ENCODE results near the gene STK32B.
"Not testable (repeated sequence)": the region's sequence is repeated elsewhere in the genome, so short reads cannot be mapped to it uniquely, and the experiment has no call there.

The STK32B gene

GRCh38 chr4:5045097-5045496, 6.2 kb upstream of the STK32B start:
- Histone ChIP-seq H3K27ac (ENCODE audit: low read length) (no peak overlapping the region), H3K4me1 (ENCODE audit: insufficient read depth, low read length) (no peaks in the 10 kb centered on the region), H3K9me3 (ENCODE audit: insufficient read depth, low read depth, low read length) (peaks cover 4% of the 10 kb centered on the region; the same call in 1 of the 2 replicates), H3K27me3 (ENCODE audit: insufficient read depth, low read length) (peaks cover under 1% of the 10 kb centered on the region; the same call in 1 of the 2 replicates), H3K4me3 (ENCODE audit: low read length) (no peak overlapping the region), H3K9ac (ENCODE audit: low read depth, low read length) (no peak overlapping the region), H3K36me3 (ENCODE audit: insufficient read depth, low read depth, low read length) (no peaks in the 10 kb centered on the region)

DNA sequence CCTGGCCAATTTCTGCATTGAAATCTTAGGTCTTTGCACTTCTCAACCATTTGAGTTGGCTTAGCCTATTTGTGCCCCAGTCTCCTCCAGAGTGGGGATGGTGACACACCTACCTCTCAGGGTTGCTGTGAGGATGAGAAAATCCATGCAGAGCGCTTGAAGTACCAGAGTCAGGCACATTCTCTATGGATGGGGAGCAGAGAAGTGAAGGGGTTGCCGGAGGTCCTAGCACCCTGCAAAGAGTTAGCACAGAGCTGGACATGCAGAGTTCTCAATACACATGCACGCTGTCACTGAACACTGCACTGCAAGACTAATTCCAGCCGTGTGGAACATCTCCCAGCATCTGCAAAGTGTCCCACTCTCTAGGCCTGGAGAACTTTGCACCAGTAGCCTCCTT, 2.6 kb upstream of the STK32B start:
- Histone ChIP-seq H3K36me3 (ENCODE audit: insufficient read depth, low read depth, low read length) (no peaks in the 10 kb centered on the region), H3K9me3 (ENCODE audit: insufficient read depth, low read depth, low read length) (peaks cover 4% of the 10 kb centered on the region; the same call in 1 of the 2 replicates), H3K27ac (ENCODE audit: low read length) (no peak overlapping the region), H3K9ac (ENCODE audit: low read depth, low read length) (no peak overlapping the region), H3K27me3 (ENCODE audit: insufficient read depth, low read length) (peaks cover 34% of the 10 kb centered on the region), H3K4me3 (ENCODE audit: low read length) (no peak overlapping the region), H3K4me1 (ENCODE audit: insufficient read depth, low read length) (peaks cover 4% of the 10 kb centered on the region; the same call in 1 of the 2 replicates)

DNA sequence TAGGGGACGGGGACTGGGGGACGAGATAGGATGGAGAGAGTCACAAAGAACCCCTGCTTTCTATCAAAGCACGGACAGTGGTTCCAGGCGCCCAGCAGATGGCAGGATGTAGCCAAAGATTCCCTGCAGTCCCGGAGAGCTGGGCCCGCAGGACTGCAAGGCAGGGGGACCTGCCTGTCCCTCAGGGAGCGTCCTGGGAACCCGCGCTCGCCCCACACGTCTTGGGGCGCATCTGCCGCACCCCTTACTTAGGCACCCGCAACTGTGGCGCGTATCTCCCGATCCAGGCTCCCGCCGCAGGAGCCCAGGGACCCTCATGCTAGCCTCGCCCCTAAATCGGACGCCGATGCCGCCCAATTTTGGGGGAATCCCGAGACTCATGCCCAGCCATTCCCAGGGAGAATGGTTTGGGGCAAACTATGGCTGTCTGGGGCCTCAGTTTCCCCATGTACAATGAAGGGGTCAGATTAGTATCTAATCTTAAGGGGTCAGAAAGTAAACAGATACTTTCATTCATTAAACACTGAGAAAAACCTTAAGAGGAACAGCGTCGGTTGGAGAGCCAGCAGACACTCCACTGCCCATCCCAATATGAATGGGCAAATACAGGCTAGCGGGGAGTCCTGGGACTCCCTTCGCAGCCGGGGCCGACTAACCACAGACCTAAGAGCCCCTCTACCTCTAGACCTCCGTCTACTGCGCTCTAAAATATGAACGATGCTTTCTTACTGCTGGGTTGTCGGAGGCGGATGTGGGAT, 581 bp upstream of the STK32B start:
- H3K9me3 ChIP-seq (ENCODE audit: insufficient read depth, low read depth, low read length), result peaks cover 4% of the 10 kb centered on the region; the same call in 1 of the 2 replicates
- H3K9ac ChIP-seq (ENCODE audit: low read depth, low read length), result peak overlapping the region; percentile 7; the same call in 1 of the 2 replicates
- peaks cover 45% of the 10 kb centered on the region for H3K27me3 ChIP-seq (ENCODE audit: insufficient read depth, low read length)
- no peak overlapping the region for H3K27ac ChIP-seq (ENCODE audit: low read length)
- no peaks in the 10 kb centered on the region for H3K36me3 ChIP-seq (ENCODE audit: insufficient read depth, low read depth, low read length)
- peaks cover 4% of the 10 kb centered on the region; the same call in 1 of the 2 replicates for H3K4me1 ChIP-seq (ENCODE audit: insufficient read depth, low read length)
- peak overlapping the region; percentile 77 for H3K4me3 ChIP-seq (ENCODE audit: low read length)

- peak overlapping the region; percentile 77 for H3K4me3 ChIP-seq (ENCODE audit: low read length)
- H3K4me1 ChIP-seq (ENCODE audit: insufficient read depth, low read length), result peaks cover 4% of the 10 kb centered on the region; the same call in 1 of the 2 replicates
- H3K27ac ChIP-seq (ENCODE audit: low read length), result no peak overlapping the region
These were observed 973 bp downstream of the STK32B start for GRCh38 chr4:5052204-5052702.

DNA sequence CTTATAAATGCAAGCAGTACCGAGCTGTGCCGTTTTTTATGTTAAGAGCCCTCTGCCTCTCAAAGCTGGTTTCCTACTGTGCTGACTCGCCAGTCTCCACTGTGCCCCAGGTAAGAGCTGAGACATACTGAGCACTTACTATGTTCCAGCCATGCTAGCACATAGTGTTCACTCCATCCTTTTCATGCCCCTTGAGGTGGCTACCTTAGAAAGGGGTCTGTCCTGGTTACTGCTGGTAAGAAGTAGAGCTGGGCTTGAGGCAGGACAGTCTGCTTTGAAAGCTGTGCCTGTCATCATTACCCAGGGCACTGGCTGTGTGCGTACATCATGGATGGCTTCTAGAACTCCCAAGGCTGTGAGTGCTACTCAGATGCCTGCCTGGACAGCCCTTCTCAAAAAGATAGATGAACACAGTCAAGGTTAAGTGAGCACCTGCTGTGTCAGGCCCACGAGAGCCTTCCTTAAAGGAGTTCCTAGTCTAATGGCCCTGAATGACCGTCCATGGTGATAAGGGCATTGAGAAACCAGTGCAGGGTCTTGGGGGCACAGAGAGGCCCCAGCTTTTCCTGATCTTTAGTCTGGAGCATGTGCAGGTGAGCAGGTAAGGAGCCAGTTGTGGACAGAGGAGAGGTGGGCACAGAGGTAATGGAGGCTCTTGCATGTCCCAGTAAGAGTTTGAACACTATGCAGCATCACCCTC, 1.6 kb downstream of the STK32B start:
- Histone ChIP-seq H3K27ac (ENCODE audit: low read length) (no peak overlapping the region), H3K9ac (ENCODE audit: low read depth, low read length) (no peak overlapping the region), H3K4me1 (ENCODE audit: insufficient read depth, low read length) (peaks cover 4% of the 10 kb centered on the region; the same call in 1 of the 2 replicates), H3K27me3 (ENCODE audit: insufficient read depth, low read length) (peaks cover 45% of the 10 kb centered on the region), H3K9me3 (ENCODE audit: insufficient read depth, low read depth, low read length) (no peaks in the 10 kb centered on the region), H3K36me3 (ENCODE audit: insufficient read depth, low read depth, low read length) (no peaks in the 10 kb centered on the region), H3K4me3 (ENCODE audit: low read length) (peak overlapping the region; percentile 77; the same call in 1 of the 2 replicates)

More at GRCh38 chr4:5052204-5052702, 973 bp downstream of the STK32B start:
- H3K27me3 ChIP-seq (ENCODE audit: insufficient read depth, low read length), result peaks cover 45% of the 10 kb centered on the region
- no peaks in the 10 kb centered on the region for H3K9me3 ChIP-seq (ENCODE audit: insufficient read depth, low read depth, low read length)
- peak overlapping the region; percentile 7; the same call in 1 of the 2 replicates for H3K9ac ChIP-seq (ENCODE audit: low read depth, low read length)
- no peaks in the 10 kb centered on the region for H3K36me3 ChIP-seq (ENCODE audit: insufficient read depth, low read depth, low read length)

DNA sequence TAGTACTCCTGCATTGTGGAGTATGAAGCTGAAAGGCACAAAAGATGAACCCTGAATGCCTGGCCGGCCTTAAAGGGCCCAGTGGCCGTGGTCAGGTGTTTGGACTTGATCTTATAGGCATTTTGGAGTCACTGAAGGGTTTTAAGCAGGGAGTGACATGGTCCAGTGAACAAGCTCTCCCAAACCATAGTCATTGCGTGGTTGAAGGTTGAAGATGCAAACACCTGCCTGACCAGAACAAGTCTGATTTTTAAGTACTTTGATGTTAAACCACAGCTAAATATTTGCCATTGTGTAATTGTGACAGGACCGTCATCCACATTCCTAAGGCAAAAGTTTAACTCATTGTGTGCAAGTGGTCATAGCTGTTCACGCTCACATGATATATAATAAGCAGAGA, 3.3 kb downstream of the STK32B start:
- Histone ChIP-seq H3K27ac (ENCODE audit: low read length) (no peak overlapping the region), H3K4me1 (ENCODE audit: insufficient read depth, low read length) (peaks cover 4% of the 10 kb centered on the region; the same call in 1 of the 2 replicates), H3K27me3 (ENCODE audit: insufficient read depth, low read length) (peaks cover 45% of the 10 kb centered on the region), H3K36me3 (ENCODE audit: insufficient read depth, low read depth, low read length) (no peaks in the 10 kb centered on the region), H3K9ac (ENCODE audit: low read depth, low read length) (no peak overlapping the region), H3K4me3 (ENCODE audit: low read length) (no peak overlapping the region), H3K9me3 (ENCODE audit: insufficient read depth, low read depth, low read length) (no peaks in the 10 kb centered on the region)

DNA sequence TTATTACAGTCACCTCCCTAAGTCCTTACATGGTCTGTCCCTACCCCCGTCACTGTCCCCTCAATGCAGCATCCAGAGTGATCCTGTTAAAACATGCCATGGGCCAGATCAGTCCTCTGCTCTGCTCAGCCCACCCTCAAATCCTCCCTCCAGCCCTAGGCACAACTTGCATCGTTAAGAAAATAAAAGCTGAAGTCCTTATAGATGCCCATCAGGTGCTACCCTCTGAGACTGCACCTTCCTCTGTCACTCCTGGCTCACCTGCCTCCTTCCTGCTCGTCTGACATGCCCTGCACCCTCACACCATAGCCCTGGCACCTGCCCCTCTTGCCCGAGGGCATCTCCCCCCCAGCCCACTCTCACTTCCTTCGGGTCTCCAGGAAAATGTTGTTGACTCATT, 4.1 kb downstream of the STK32B start:
- H3K27me3 ChIP-seq (ENCODE audit: insufficient read depth, low read length), result peaks cover 42% of the 10 kb centered on the region
- H3K4me1 ChIP-seq (ENCODE audit: insufficient read depth, low read length), result peaks cover 4% of the 10 kb centered on the region; the same call in 1 of the 2 replicates
- H3K27ac ChIP-seq (ENCODE audit: low read length), result no peak overlapping the region
- H3K36me3 ChIP-seq (ENCODE audit: insufficient read depth, low read depth, low read length), result no peaks in the 10 kb centered on the region
- H3K4me3 ChIP-seq (ENCODE audit: low read length), result no peak overlapping the region
- H3K9me3 ChIP-seq (ENCODE audit: insufficient read depth, low read depth, low read length), result no peaks in the 10 kb centered on the region
- H3K9ac ChIP-seq (ENCODE audit: low read depth, low read length), result no peak overlapping the region

- Histone ChIP-seq H3K9me3 (ENCODE audit: insufficient read depth, low read depth, low read length) (peaks cover 3% of the 10 kb centered on the region), H3K4me1 (ENCODE audit: insufficient read depth, low read length) (no peaks in the 10 kb centered on the region), H3K36me3 (ENCODE audit: insufficient read depth, low read depth, low read length) (no peaks in the 10 kb centered on the region), H3K4me3 (ENCODE audit: low read length) (no peak overlapping the region), H3K27ac (ENCODE audit: low read length) (no peak overlapping the region), H3K9ac (ENCODE audit: low read depth, low read length) (no peak overlapping the region), H3K27me3 (ENCODE audit: insufficient read depth, low read length) (no peaks in the 10 kb centered on the region)
These were observed 14.8 kb downstream of the STK32B start for GRCh38 chr4:5066101-5066500.

DNA sequence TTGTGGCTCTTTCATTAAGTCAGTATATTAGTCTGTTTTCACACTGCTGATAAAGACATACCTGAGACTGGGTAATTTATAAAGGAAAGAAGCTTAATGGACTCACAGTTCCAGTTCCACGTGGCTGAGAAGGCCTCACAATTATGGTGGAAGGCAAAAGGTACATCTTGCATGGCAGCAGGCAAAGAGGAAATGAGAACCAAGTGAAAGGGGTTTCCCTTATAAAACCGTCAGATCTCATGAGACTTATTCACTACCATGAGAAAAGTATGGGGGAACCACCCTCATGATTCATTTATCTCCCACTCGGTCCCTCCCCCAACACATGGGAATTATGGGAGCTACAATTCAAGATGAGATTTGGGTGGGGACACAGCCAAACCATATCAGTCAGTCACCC, 15.7 kb downstream of the STK32B start:
- not testable (repeated sequence) for H3K4me3 ChIP-seq (ENCODE audit: low read length); H3K36me3 ChIP-seq (ENCODE audit: insufficient read depth, low read depth, low read length); H3K4me1 ChIP-seq (ENCODE audit: insufficient read depth, low read length); H3K9ac ChIP-seq (ENCODE audit: low read depth, low read length); H3K27ac ChIP-seq (ENCODE audit: low read length); H3K9me3 ChIP-seq (ENCODE audit: insufficient read depth, low read depth, low read length); H3K27me3 ChIP-seq (ENCODE audit: insufficient read depth, low read length)

DNA sequence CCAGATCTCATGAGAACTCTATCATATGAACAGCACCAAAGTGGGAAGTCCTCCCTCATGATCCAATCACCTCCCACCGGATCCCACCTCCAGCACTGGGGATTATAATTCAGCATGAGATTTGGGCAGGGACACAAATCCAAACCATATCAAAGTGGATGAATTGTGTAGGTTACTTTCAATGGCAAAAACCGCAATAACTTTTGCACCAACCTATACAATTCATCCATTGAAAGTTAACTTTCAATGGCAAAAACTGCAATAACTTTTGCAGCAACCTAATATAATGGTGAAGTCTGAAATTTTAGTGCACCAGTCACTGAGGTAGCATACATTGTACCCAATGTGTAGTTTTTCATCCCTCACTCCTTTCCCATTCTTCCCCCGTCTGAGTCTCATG, 16.6 kb downstream of the STK32B start:
- Histone ChIP-seq H3K27me3 (ENCODE audit: insufficient read depth, low read length) (no peaks in the 10 kb centered on the region), H3K27ac (ENCODE audit: low read length) (no peak overlapping the region), H3K9me3 (ENCODE audit: insufficient read depth, low read depth, low read length) (peaks cover 3% of the 10 kb centered on the region), H3K4me3 (ENCODE audit: low read length) (no peak overlapping the region), H3K9ac (ENCODE audit: low read depth, low read length) (no peak overlapping the region), H3K4me1 (ENCODE audit: insufficient read depth, low read length) (peaks cover 11% of the 10 kb centered on the region; the same call in 1 of the 2 replicates), H3K36me3 (ENCODE audit: insufficient read depth, low read depth, low read length) (no peaks in the 10 kb centered on the region)

- Histone ChIP-seq H3K9ac (ENCODE audit: low read depth, low read length) (no peak overlapping the region), H3K36me3 (ENCODE audit: insufficient read depth, low read depth, low read length) (no peaks in the 10 kb centered on the region), H3K4me1 (ENCODE audit: insufficient read depth, low read length) (peaks cover 11% of the 10 kb centered on the region; the same call in 1 of the 2 replicates), H3K9me3 (ENCODE audit: insufficient read depth, low read depth, low read length) (peaks cover 3% of the 10 kb centered on the region), H3K27ac (ENCODE audit: low read length) (no peak overlapping the region), H3K4me3 (ENCODE audit: low read length) (no peak overlapping the region), H3K27me3 (ENCODE audit: insufficient read depth, low read length) (no peaks in the 10 kb centered on the region)
These were observed 18.6 kb downstream of the STK32B start for GRCh38 chr4:5069901-5070300.
